GM21737 (cell line): Measurements from ENCODE around the gene AFG3L2.

Source experiments
- ATAC-seq: cut with Tn5 transposase; IDR thresholded peaks from one replicate; pipeline ENCODE4 v1.9.1; 2021; ENCODE audit warnings: mild to moderate bottlenecking, moderate library complexity; ENCODE audit not compliant: unreplicated experiment

AFG3L2 gene

DNA sequence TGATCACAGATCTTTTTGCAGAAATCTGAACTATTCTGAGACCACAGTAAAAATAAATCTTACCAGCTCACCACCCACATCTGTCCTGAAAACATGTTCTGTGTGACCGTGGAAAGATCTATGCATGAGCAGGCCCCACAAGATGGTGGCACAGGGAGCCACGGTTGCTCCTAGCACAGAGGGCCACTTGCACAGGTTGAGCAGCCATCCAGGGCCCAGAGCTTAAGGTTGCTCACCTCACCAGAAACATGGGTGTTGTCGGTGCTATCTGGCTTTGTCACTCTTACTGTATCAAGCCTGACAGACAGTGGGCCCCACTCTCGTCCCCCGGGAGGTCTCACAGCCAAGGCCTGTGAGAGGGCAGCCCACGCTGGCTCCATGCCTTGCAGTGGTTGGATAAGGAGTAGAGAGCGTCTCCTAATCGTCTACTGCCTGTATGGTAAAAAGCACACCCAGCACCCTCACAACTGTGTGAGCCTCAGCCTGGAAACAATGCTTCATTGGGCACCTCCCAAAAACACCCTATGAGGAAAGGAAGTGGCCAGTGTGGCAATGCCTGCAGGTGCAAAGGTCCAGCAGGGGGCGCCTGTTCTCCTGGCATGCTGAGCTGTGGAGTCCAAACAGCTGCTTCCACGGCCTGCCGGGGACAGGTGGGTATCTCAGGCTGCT is 49.4 kb downstream of the AFG3L2 start:
- peak; percentile 52 for ATAC-seq

DNA sequence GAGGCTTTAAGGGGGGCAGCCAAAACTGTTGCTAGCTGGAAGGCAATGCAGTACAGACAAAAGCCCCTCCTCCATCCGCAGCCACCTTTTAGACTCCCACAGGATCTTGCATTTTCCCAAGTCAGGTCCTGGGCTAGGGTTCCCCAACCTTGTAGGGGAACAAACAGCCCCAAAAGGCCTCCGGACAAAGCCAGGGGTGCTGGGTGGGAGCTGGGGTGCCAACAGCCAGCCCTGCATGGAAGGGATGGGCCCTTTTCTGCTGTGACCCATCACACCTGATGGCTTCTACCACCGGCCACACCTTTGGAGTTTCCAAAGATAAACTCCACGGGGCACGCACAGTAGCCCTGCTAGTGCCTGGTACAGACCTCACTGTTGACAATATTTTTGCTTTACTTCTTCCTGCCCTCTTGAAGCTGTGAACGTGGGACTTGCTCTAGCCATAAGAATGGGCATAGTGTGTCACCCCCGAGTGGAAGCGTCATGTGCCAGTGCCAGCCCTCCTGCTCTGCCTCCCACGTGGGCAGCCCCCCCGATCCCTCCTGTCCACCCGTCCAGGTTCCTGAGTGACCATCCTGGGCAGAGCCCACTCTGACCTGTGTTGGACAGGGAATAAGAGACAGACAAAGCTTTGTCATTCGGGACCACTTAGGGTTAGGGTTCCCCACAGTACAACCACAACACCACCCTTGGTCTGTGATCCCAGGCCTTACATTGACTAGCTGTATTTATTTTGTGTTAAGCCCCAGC is 50.1 kb downstream of the AFG3L2 start:
- no peak for ATAC-seq

DNA sequence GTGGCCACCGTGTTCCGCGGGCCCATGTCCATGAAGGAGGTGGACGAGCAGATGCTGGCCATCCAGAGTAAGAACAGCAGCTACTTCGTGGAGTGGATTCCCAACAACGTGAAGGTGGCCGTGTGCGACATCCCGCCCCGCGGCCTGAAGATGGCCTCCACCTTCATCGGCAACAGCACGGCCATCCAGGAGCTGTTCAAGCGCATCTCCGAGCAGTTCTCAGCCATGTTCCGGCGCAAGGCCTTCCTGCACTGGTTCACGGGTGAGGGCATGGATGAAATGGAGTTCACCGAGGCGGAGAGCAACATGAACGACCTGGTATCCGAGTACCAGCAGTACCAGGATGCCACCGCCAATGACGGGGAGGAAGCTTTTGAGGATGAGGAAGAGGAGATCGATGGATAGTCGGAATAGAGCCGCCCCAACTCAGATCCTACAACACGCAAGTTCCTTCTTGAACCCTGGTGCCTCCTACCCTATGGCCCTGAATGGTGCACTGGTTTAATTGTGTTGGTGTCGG is 51.2 kb downstream of the AFG3L2 start:
- ATAC-seq = no peak

DNA sequence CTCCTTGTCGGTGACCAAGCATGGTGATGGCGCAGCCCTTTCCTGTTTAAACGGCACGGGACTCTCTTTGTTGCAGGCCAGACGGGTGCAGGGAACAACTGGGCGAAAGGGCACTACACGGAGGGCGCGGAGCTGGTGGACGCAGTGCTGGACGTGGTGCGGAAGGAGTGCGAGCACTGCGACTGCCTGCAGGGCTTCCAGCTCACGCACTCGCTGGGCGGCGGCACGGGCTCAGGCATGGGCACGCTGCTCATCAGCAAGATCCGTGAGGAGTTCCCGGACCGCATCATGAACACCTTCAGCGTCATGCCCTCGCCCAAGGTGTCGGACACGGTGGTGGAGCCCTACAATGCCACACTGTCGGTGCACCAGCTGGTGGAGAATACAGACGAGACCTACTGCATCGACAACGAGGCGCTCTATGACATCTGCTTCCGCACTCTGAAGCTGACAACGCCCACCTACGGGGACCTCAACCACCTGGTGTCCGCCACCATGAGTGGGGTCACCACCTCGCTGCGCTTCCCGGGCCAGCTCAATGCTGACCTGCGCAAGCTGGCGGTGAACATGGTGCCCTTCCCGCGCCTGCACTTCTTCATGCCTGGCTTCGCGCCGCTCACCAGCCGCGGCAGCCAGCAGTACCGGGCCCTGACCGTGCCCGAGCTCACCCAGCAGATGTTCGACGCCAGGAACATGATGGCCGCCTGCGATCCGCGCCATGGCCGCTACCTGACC is 51.9 kb downstream of the AFG3L2 start:
- no peak for ATAC-seq

DNA sequence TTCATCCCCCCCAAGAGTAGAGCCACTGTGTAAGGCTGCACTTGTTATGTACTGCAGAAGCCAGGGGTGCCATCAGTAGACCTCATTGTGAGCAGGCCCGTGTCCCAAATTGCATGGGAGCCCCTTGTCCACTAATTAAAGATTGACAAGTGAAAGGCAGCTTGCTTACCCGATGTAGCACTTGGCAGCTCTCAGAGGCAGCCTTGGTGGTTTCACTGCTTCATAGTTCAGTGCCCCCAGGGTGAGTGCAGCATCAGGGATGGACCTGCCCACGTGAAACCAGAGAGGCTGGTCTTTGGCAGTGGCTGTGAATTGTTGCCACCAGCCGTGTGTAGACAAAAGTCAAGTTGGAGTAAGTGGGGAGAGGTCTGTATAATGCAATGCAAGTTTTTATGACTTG is 55.7 kb downstream of the AFG3L2 start:
- peak; percentile 77 for ATAC-seq

DNA sequence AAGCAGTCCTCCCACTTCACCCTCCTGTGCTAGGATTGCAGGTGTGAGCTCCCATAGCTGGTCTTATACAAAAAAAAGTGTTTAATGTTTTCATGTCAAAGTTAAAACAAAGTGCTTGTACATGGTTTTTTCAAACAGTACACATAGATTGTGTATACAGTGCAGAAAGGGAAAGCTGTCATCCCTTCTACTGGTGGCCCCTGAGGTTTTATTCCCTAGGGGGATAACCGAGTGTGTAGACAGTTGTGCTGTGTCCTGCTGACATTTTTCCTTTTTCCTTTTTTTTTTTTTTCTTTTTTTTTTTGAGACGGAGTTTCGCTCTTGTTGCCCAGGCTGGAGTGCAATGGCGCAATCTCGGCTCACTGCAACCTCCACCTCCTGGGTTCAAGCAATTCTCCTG is 58.2 kb downstream of the AFG3L2 start:
- no peak for ATAC-seq

DNA sequence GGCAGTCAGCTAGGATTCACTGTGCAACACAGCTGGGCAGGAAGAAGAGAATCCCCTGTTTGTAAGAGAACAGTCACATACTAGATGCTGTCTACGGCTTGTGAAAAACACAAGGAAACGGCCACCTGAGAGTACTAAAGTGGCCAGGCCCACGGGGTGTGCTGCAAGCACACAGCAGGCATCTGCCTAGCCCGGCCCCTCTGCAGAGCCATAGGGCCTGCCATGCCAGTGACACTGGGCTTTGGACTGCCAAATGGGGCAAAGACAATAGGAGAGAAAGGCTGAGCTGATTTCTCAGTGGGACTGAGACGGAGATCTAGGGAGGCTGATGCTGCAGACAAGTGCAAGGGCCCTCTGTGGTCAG is 58.7 kb downstream of the AFG3L2 start:
- ATAC-seq = no peak

DNA sequence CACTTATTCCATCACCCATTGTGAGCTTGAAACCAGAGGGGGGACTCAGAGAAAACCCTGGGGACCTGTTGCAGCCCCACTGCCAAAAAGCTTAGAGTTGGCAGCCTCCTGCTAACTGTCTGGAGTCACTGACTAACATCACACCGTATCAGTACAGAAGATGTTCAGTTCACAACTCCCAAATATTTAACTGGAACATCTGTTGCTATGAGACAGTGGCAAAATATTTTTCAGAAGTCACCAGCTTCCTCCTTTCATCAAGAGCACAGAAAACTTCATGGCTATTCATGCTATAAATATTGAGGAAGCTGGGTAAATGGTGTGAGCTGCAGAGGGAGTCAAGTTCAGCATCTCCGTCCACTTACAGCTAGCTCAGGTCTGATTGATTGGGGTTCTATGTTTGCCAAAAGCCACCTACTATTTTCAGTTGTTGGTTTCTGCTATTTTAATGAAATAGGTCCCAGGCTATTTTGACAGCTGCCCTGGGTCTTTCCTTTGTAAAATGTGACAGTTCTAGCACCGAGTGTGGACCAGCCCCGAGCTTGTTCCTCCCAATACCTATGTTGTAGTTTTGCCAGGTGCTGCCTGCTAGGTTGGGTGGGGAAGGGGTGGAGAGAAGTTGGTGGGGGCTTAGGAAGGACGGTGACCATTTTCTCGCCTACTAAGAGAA is 59.2 kb downstream of the AFG3L2 start:
- ATAC-seq = no peak

DNA sequence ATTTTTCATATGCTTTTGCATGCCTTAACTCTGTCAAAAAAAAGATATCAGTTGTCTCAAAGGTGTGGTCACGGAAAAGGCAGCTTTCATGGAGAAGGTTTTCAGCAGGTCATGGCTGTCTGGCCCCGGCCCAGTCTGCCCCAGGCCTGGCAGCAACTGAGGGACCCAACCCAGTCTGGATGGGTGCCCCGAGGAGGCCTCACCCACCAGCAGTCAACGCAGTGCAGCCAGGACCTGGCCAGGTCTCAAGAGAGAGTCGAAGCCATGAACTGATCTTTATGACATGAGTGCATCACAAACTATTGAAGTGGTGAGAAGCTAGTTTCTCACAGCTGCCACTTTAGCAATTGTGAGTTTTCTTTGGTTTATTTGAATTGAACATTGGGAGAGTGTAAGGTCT is 61.1 kb downstream of the AFG3L2 start:
- no peak for ATAC-seq

DNA sequence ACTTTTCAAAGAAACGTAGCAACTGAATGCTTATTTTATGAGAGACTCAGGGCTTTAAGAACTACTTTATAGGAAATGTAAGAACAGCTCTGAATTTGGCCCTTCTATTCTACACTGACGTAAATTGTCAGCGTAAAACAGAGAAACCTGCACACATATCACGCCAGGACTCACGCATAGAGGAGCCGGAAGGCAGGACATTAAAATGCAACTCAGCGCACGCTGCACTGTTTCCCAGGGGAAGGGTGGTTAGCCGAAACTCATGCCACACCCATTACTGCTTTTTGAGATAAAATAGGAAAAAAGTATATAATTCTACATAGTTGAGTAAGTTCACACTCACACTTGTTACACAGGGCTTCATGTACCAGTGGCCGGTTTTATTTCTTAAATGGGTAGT is 61.5 kb downstream of the AFG3L2 start:
- ATAC-seq = no peak

DNA sequence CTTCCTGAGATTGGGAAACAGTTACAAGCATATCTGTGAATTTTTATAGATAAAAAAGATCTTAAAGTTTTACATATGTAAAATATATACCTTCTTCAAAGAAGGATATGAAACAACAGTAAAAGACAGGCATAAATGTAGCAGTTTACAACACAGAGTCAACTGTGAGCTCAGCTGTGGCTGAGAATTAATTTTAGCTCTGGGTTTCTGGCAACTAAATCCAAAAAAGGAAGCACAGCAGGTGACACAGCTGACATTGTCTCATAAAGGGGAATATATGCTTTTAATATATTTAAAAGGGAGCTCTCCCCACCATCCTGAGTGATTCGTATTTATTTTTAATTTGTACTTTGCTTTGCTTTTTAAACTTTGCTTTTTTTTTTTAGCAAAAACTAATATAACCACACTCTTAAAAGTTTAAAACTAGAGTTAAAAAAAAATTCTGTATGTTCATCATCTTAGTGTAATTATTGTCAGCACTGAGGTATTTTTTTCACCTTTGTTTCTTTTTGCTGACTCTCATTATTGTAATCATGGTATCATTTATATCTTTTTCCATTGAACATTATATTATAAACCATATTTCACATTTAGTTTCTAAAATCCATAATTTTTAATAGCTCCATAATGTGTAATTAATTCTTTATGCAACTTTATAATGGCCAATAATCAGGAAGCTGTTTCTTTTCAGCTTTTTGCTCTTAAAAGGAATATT is 62.3 kb downstream of the AFG3L2 start:
- ATAC-seq = no peak

DNA sequence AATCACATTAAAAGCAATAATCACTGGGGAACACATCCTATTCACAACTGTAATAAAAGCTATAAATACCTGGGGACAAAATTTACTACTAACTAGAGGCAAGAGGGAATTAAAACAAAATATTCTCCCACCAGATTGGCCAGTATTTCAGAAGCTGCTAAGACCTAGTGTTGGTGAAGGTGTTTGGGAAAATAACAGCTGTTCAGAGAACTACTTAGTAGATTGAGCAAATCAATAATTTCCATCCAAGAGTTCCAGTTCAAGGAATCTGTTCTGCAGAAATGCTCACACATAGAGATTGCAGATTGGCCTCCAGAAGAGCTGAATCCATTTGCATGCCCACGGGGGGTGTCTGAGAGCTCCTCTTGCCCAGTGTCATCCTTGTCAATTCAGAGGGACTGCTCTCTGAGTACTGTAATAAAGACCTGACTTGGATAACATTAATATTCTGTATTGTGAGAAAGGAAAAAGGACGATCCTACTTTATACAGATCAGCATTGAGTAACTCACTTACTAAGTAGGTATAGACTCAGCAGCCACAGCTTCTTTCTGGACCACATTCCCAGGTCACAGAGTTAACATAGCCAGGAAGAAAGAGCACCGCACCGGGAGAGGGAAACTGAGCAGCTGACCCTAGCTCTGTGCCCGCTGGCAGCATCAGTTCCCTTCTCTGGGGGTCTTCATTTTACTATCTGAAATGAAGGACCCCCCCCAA is 63.3 kb downstream of the AFG3L2 start:
- ATAC-seq = no peak

DNA sequence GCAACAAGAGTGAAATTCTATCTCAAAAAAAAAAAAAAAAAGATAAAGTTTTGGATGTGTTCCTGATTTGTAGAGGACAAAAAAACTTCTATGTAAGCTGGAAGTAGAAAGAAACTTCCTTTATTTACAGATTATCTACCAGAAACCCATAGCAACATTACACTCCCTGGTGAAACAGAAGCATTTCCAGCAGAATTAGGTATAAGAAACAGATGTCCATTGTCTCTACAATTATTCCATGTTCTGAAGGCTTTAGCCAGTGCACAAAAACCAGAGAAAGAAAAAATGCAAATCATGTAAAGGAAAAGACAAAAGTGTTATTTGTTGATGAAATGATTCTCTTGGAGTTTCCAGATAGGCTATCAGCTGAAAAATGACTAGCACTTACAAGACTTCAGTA is 64.1 kb downstream of the AFG3L2 start:
- no peak for ATAC-seq

DNA sequence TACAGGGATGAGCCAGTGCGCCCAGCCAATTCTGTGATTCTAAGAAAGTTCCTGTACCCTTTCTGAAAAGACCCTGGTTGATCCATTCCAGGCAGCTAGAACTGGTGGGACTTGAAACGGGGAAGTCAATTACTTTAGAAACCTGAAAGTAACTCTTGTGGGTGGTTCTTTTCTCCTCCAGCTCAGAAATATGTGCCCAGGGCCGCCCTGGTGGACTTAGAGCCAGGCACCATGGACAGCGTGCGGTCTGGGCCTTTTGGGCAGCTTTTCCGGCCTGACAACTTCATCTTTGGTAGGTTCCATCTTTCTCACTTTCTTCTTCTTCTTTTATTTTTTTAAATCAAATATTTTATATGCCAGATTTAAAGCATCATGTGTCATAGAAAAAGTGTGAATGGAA is 66.3 kb downstream of the AFG3L2 start:
- ATAC-seq = no peak

DNA sequence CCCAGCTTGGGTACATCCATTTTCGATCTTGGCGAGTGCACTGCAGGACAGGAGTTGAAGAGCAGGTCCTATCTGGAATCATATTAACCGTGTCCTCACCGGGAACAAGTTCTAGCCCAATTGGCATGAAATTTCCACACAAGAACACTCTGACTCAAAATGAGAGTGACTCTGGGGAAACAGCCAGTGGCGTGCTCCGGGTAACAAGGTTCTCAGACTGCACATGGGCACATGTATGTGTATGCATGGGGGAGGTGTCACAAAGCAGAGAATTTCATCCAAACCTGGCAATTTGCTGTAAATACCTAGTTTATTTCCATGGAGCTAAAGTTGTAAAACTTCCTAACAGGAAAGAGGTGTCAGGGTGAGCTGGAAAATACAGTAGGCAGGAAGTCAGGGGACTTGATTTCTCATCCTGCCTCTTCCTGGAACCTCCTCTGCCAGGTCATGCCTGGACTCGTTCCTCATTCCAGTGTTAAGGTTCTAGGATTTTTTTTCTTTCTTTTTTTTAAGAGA is 67.3 kb downstream of the AFG3L2 start:
- ATAC-seq = no peak

DNA sequence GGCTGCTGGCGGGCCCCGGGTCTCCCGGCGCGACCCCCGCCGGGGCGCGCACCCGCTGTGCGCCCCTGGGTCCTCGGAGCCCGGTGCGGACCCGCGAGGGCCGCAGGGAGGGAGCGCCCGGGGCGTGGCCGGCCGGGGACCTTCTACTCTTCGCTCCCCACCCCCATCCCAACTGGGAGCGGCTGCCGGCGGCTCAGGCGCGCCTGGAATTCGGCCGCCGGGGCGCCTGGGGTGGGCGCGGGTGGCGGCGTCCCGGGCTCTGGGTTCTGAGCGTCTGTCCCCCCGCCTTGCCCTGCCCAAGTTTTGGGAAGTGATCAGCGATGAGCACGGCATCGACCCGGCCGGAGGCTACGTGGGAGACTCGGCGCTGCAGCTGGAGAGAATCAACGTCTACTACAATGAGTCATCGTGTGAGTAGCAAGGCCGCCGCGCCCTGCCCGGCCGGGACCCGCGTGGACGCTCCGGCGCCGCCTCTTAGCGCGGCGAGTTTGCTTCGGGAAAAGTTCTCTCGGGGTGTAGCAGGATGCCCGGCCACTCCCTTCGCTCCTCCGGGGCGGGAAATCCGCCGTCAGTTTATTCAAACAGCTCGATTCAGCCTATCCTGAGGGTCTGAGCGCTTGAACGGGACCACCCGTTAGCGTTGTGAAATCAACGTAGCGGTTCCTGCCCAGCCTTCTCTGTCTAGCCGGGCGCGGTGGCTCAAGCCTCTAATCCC is 68.5 kb downstream of the AFG3L2 start:
- ATAC-seq = peak; percentile 49

DNA sequence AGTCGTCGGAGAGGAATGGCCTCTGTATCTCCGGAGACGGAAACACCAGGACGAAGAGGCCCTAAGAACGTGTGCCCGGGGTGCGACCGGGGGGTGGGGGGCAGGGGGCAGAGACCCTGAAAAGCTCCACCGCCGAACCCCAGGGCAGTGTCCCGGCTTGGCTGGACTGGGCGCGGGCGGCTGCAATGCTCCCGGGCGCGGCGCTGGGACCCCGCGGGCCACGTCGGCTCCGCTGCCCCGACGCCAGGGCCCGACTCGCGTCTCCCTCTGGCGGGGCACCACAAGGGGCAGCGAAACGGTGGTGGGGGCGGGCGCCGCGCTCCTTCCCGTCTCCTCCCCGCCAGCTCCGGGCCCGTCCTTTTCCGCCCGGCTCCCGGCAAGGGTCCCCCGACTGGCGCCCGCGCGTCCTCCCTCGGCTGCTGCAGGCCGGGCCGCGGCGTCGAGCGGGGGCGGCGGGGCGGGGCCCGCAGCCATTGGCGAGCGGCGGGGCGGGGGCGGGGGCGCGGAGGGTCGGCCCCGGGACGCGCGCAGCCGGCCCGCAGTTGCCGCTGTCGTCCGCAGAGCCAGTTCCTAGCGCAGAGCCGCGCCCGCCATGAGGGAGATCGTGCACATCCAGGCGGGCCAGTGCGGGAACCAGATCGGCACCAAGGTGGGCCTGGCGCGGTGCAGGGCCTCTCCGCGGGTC is 69.2 kb downstream of the AFG3L2 start, which contains the start of gene TUBB6:
TUBB6 (plus strand) TSS at position 541 of the 685 bp plus-strand sequence; CDS start at position 593, 52 bp downstream.
- ATAC-seq = peak; percentile 52
